Parathyroid adenoma (tissue), 2 donors: ENCODE results near the gene IGSF1.

Experiments
- H2AFZ ChIP-seq: fragments of 300-600 bp; sonication (generic); one replicate; pipeline ENCODE4 v1.7.0; 2017; ENCODE audit warnings: antibody characterized with exemption, mild to moderate bottlenecking
- H3K27ac ChIP-seq: fragments of 300-600 bp; sonication (generic); one replicate; pipeline ENCODE4 v1.7.0; 2017
- H3K27me3 ChIP-seq: fragments of 300-600 bp; sonication (generic); one replicate; pipeline ENCODE4 v1.7.0; 2017; ENCODE audit warnings: low read length; ENCODE audit not compliant: control insufficient read depth, insufficient read depth
- H3K36me3 ChIP-seq: fragments of 300-600 bp; sonication (generic); one replicate; pipeline ENCODE4 v1.7.0; 2017; ENCODE audit warnings: low read length; ENCODE audit not compliant: control insufficient read depth, insufficient read depth
- H3K4me1 ChIP-seq: fragments of 300-600 bp; sonication (generic); one replicate; pipeline ENCODE4 v1.7.0; 2017; ENCODE audit warnings: control low read depth
- H3K4me2 ChIP-seq: fragments of 300-600 bp; sonication (generic); one replicate; pipeline ENCODE4 v1.7.0; 2017; ENCODE audit warnings: low read length
- H3K4me3 ChIP-seq: fragments of 300-600 bp; sonication (generic); one replicate; pipeline ENCODE4 v1.7.0; 2017; ENCODE audit warnings: low read depth, low read length
- H3K79me2 ChIP-seq: fragments of 300-600 bp; sonication (generic); one replicate; pipeline ENCODE4 v1.7.0; 2017; ENCODE audit warnings: control low read depth
- H3K9ac ChIP-seq: fragments of 300-600 bp; sonication (generic); one replicate; pipeline ENCODE4 v1.7.0; 2017; ENCODE audit warnings: mild to moderate bottlenecking
- H3K9me3 ChIP-seq: fragments of 300-600 bp; sonication (generic); one replicate; pipeline ENCODE4 v1.7.0; 2017; ENCODE audit warnings: low read length; ENCODE audit not compliant: control insufficient read depth
- TF ChIP-seq, protein P1 (sequence below): fragments of 300-600 bp; sonication (generic); IDR thresholded peaks from one replicate; pipeline ENCODE4 v1.7.0; 2017; ENCODE audit warnings: antibody characterized with exemption, mild to moderate bottlenecking
- donor health status: primary hyperparathyroidism.

IGSF1 gene

GRCh38 chrX:131277543-131278136, 11.5 kb downstream of the IGSF1 start:
- Histone ChIP-seq H3K79me2 (no peaks in the 10 kb centered on the region), H3K4me2 (no peak overlapping the region), H3K27me3 (no peaks in the 10 kb centered on the region), H3K9ac (no peak overlapping the region), H3K4me1 (no peaks in the 10 kb centered on the region), H3K27ac (no peak overlapping the region), H3K4me3 (no peak overlapping the region), H3K9me3 (no peaks in the 10 kb centered on the region), H2AFZ (no peak overlapping the region), H3K36me3 (no peaks in the 10 kb centered on the region)
- TF ChIP-seq, protein P1, sequence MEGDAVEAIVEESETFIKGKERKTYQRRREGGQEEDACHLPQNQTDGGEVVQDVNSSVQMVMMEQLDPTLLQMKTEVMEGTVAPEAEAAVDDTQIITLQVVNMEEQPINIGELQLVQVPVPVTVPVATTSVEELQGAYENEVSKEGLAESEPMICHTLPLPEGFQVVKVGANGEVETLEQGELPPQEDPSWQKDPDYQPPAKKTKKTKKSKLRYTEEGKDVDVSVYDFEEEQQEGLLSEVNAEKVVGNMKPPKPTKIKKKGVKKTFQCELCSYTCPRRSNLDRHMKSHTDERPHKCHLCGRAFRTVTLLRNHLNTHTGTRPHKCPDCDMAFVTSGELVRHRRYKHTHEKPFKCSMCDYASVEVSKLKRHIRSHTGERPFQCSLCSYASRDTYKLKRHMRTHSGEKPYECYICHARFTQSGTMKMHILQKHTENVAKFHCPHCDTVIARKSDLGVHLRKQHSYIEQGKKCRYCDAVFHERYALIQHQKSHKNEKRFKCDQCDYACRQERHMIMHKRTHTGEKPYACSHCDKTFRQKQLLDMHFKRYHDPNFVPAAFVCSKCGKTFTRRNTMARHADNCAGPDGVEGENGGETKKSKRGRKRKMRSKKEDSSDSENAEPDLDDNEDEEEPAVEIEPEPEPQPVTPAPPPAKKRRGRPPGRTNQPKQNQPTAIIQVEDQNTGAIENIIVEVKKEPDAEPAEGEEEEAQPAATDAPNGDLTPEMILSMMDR, result no peak

- Histone ChIP-seq H3K4me3 (no peak overlapping the region), H3K4me1 (no peaks in the 10 kb centered on the region), H3K9ac (no peak overlapping the region), H3K36me3 (no peaks in the 10 kb centered on the region), H3K9me3 (no peaks in the 10 kb centered on the region), H2AFZ (no peak overlapping the region), H3K79me2 (no peaks in the 10 kb centered on the region), H3K4me2 (no peak overlapping the region), H3K27ac (no peak overlapping the region), H3K27me3 (no peaks in the 10 kb centered on the region)
- TF ChIP-seq, protein P1, result no peak
Observed at GRCh38 chrX:131273011-131273410, 16.1 kb downstream of the IGSF1 start.

- Histone ChIP-seq H3K4me2 (no peak overlapping the region), H3K36me3 (no peaks in the 10 kb centered on the region), H3K27me3 (no peaks in the 10 kb centered on the region), H3K27ac (no peak overlapping the region), H3K4me3 (no peak overlapping the region), H3K79me2 (no peaks in the 10 kb centered on the region), H2AFZ (no peak overlapping the region), H3K9me3 (no peaks in the 10 kb centered on the region), H3K9ac (no peak overlapping the region), H3K4me1 (no peaks in the 10 kb centered on the region)
- TF ChIP-seq, protein P1, result no peak
Observed at GRCh38 chrX:131271826-131272225, 17.3 kb downstream of the IGSF1 start.

DNA sequence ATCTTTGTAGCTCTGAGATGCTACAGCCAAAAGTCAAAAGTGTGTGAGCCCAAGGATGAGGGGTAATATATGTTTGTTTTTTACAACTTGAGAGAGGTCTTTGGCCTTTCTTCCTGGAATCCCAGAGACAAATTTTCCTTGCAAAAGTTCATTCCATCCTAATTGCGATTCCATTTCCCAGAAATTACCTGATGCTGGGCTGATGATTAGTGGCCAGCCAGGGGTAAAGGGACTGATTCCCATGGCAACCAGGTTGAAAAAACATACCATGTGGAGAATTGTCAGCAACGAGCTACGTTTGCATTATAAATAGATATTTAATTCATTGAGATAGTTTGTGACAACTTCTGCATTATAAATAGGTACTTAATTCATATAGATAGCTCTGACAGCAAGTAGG, 17.8 kb downstream of the IGSF1 start:
- H3K79me2 ChIP-seq, result no peaks in the 10 kb centered on the region
- H3K4me3 ChIP-seq, result no peak overlapping the region
- TF ChIP-seq, protein P1, result no peak
- H2AFZ ChIP-seq, result no peak overlapping the region
- H3K9me3 ChIP-seq, result no peaks in the 10 kb centered on the region
- no peaks in the 10 kb centered on the region for H3K4me1 ChIP-seq
- no peaks in the 10 kb centered on the region for H3K36me3 ChIP-seq
- no peaks in the 10 kb centered on the region for H3K27me3 ChIP-seq
- H3K9ac ChIP-seq, result no peak overlapping the region
- no peak overlapping the region for H3K27ac ChIP-seq
- H3K4me2 ChIP-seq, result no peak overlapping the region

GRCh38 chrX:131270080-131270479, 19.0 kb downstream of the IGSF1 start:
- Histone ChIP-seq H3K9me3 (no peaks in the 10 kb centered on the region), H3K9ac (no peak overlapping the region), H2AFZ (no peak overlapping the region), H3K27ac (no peak overlapping the region), H3K4me2 (no peak overlapping the region), H3K36me3 (no peaks in the 10 kb centered on the region), H3K79me2 (no peaks in the 10 kb centered on the region), H3K4me3 (no peak overlapping the region), H3K27me3 (no peaks in the 10 kb centered on the region), H3K4me1 (no peaks in the 10 kb centered on the region)
- TF ChIP-seq, protein P1, result no peak
